T follicular helper cell (primary cell): Measurements from ENCODE around the gene ATXN3L.

Experiments
- DNase-seq: peaks from one replicate; pipeline ENCODE4 v3.0.0-alpha.2; 2020; ENCODE audit warnings: low read depth
- total RNA-seq, 2 experiments: gene quantifications; one replicate each; lab custom pipeline; 2026; lab: John Stamatoyannopoulos, UW

The ATXN3L gene
- total RNA-seq, result 0 reads per million in 2 experiments

DNA sequence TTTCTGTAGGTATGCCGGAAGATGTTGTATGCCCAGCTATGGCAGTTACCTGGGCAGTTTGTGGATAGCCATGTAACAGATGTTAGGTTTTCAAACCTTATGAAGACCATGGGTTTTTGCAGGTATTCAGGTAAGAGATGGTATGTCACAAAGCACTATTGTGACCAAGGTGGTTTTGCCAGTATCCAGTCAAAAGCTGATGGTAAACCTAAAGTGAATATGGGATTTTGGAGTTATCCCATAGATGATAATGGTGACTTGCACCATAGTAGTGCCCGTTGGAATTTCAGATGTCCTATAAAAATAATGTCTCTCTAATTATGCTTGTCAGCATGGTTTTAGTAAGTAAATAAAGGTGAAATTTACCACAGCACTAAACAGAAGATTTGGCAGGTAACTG is at the start of gene ATXN3L:
Gene ATXN3L (minus strand): TSS at position 101 of the 400 bp plus-strand sequence. CDS start 119 bp downstream, outside the sequence.
- DNase-seq, result no peak

DNA sequence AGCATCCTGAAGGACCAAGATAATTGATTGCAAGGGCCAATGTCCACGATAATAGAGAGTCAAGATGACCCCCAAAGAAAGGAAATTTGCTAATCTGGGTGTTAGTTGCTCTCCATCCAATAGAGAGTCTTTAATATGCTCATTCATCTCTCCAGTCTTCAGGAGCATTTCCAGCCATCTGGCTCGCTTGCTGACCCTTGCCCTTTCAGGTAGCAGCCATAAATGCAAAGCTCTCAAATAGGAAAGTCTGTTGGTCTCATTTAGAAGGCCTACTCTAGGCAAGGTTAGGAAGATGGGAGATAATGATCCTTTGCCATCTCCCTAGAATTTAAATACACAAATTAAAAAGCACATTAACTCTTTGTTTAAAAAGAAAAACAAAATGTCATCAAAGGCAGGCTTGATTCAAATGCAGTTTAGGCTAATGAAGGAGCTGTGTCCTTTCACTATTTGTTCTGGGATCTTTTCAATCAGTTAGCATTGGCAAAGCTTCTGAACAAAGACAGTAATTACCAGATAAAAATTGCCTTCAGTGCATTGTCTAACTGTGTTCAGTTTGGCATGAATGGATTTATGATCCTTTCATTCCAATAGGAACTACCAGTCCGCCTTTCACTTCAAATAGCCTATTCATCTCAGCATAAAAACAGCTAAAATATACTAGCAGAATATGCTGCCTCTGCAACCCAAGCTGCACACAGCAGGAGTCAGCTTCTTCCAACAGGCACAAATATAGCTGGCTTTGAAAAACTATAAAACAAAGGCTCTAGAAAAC is 49.6 kb upstream of the ATXN3L start:
- DNase-seq, result no peak

DNA sequence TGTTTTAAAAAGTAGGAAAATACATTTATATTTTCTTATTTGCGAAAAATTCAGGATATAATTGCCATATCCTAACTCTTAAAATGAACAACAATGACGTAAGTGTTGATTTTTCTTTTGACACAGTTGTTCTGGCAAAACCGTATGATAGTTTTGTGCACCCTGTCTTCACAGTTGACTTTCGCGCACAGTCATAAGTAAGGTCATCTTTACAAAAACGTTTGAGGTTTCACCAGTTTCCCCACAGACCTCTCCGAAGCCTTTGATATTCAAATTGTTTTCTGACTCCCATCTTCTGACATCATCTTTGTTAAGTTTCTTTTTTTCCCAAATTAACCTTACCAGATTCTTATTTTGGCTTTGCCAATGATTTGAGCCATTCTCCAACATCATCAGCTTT is 48.1 kb upstream of the ATXN3L start:
- DNase-seq, result no peak

DNA sequence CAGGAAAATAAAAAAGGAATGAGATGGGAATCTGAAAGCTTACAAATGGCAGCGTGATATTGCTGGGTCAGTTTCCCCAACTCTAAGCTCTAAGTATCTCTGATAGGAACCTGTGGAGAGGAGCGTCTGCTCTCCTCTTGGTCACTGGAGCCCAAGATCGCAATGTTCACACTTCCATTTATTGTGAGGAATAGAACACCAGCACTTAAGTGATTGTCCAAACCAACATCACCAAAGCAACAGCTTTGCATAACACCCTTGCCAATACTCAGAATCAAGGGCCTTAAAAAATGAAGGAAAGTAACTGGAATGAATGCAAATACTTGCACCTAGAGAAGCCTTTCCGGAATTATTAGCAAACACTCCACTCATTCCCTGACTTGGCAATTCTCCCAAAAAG is 46.8 kb upstream of the ATXN3L start:
- no peak for DNase-seq

DNA sequence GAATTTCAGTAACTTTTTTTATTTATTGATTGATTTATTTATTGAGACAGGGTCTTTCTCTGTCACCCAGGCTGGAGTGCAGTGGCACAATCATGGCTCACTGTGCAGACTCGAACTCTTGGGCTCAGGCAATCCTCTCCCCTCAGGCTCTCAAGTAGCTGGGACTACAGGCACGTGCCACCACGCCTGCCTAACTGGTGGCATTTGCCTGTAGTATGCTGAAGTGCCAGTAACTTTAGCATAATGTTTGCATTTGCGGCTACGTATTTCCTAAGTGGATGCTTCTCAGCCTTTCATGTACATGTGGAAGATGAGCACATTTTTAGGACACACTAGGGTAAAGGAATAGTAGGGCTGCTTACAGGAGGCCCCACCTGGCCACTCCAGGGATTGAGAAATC is 45.3 kb upstream of the ATXN3L start:
- no peak for DNase-seq

DNA sequence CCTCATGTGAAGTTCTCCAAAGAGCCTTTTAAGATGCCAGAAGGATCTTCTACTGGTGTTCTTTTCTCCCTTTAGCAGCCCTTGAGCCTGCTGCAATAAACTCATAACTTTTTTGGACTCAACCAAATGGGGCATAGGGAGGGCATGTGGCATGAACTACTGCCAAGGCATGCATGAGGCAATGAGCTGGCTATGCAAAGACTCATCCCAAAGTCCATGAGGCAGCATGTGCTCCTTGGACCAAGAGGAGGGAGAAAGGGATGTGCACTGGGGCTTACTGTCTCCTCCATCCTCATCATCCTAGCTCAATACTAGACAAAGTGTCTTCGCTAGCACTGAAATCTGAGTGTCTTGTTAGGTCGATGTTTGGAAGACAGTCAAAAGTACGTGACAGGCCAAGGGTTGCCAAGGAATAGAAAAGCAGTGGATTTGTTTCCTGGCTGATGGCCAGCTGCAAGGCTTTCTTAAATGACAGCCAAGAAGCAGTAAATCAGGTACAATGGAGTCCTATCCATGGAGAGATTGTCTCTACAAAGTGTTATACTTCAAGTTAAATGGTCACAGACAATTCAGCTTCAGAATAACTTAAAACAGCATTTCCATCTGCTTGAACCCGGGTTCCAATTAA is 44.5 kb upstream of the ATXN3L start:
- DNase-seq, result no peak

DNA sequence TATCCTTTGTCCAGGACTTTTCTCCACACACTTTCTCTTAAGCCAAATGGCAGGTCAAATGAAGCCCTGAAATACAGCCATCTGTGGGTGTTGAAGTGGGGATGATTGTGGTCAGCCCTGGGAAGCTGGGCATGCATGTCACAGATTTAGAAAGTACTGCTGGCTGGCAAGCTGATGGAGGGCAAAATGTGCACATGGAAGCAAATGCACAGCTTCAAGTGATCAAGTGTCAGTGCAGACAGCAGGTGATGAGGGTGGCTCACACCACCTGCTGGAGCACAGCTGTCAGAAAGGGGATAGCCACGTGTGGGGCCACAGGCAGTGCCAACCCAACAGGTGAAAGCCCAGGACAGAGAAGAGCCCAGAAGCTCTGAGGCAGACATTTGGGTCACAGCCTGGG is 40.3 kb upstream of the ATXN3L start:
- DNase-seq, result no peak

DNA sequence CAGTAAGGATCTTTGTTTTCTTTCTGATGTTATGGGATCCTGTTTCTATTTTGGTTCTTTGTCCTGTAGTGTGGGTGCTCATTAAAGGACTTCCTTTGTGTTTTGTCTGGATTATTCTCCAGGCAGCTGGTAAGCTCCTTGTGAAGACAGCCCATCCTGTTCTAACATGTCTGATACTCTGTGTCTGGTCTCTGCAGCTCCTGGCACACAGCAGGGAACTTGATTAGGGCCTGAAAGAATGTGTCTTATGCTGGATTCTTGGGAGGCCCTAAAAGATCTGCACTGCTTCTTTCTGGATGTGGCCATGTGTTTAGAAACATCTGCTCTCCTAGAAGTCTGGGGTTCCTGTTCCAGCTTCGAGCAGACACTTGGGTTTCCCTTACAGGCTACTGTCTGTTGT is 38.1 kb upstream of the ATXN3L start:
- no peak for DNase-seq

DNA sequence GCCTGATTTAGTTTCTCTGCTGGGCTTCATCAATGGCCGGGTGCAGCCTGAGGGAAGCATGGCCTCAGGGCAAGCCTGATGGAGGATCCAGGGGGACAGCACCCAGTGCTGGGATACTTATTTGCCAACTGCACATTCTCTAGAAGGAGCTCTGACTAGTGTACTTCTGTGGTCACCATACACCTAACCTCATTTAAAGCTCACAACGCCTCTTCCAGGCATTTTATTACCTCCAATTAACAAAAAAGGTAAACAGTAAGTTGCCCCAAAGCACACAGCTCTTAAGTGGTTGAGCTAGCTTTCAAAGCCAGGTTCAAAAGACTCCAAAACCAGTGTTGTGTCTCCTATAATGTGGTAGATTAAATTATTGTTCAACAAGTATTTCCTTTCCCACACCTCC is 26.8 kb upstream of the ATXN3L start:
- no peak for DNase-seq

DNA sequence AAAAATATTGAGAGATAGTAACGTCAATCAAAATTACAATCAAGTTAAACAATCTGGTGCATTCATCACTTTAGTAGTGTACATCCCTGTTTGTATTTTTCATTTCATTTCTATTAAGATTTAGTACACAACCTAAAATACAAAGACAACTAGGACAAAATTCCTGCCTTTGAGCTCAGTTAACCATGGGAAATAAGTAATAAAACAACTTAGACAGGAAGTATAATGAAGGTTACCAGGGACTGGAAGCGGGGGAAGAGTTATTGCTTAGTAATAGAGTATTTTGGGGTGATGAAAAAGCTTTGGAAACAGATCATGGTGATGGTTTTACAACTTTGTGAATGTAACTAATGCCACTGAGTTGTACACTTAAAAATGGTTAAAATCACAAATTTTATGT is 25.6 kb upstream of the ATXN3L start:
- no peak for DNase-seq

DNA sequence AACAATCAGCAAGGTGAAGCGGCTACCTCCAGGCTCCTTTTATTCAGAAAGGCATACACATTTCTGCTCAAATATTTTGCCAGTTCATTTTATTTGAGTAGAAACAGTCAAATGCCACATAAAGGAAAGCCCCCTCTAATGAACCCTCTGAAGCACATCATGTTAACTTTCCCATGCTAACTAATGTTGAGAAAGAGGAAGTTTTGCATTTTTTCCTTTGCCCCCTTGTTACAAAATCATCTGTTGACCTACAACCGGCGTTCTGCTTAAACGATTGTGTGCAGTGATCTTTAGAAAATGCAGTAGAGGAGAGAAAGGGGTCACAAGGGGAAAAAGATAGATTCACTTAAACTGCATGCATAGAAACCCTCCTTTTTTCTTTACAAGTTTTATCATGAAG is 25.2 kb upstream of the ATXN3L start:
- no peak for DNase-seq

DNA sequence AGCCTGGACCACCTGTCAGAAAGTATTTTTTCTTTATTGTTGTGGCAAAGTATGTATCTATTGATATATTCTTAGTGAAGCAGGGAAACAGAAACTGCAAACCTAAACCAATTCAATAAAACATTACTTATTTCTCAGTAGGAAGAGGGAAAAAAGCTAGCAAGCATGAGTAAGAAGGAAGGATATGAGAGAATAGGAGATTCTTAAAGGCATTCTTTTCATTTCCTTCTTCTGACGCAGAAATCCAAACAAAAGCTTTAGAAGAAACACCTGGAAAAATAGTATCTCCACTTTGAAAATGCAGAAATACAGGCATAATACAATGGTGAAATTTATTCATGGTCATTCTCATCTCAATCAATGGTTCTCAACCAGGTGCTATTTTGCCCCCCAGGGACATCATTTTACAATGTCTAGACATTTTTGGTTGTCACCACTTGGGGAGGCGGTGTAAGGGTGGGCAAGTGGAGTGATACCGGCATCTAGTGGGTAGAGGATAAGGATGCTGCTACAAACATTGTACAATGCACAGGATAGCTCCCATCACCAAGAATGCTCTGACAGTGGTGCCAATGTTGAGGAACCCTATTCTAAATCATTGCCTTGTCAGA is 21.7 kb upstream of the ATXN3L start:
- DNase-seq, result no peak

DNA sequence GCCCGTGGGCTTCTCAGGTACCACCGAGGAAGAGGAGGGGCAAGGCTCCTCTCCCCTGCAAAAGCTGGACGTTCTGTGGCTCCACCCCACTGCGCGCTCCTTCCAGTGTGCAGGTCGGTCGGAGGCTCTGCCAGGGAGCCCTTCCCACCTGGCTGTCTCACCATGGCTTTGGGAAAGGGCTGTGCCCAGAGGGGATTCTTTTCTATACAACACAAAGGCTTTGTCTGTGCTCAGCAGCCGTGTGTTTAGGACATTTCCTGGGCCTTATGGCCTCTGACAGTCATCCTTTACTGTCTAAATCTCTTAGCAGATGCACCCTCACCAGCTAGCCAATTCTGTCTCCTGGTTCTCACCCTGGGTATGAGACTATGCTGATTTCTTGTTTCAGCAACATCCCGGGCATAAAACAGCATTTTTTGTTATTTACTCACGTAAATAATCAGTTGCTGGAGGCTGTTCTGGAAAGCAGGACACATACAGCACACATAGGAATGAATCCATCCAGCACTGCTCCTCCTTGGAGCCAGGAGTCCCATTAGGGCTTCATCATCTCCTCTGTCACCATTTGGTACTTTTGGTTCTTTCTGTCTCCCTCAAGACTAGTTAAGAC is 20.4 kb upstream of the ATXN3L start:
- DNase-seq, result no peak

DNA sequence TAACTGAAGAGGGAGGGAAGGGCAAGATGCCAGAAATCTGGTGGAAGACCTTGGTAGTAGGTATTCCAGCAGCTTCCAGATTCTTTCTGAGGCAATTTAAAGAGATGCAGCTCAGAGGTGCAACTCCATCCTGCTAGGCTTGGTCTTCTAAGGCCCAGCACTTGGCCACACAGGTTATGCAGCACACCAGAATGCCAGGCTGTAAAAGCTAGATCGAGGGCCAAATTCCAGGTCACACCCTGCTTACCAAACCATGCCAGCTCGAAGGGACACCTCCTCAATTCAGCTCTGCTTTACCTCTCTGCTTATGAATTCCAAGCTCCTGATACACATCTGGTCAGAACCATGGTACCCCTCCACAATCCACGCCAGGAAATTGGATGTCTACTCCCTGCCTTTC is 19.8 kb upstream of the ATXN3L start:
- DNase-seq, result no peak

DNA sequence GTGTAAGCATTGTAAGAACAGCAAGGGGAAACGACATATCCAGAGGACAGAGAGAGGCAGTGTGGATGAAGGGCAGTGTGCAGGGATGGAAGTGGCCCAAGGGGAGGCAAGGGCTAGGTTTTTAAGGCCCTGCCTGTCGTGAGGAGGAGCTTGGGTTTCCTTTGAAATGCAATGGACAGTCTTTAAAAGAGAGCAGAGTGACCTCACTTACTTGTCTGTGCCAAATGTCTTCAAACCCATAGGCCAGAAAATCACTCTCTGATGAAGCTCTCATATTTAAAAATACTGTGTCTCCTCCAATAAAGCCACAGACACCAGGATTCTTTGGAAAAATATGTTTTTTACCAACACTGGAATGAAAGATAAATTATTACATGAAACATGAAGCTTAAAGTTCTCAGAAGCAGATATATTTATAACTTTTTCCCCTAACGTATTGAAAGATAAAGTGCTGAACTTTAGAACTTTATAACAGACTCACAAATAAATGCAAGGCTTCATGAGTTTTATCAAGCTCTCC is 19.2 kb upstream of the ATXN3L start:
- DNase-seq, result no peak

DNA sequence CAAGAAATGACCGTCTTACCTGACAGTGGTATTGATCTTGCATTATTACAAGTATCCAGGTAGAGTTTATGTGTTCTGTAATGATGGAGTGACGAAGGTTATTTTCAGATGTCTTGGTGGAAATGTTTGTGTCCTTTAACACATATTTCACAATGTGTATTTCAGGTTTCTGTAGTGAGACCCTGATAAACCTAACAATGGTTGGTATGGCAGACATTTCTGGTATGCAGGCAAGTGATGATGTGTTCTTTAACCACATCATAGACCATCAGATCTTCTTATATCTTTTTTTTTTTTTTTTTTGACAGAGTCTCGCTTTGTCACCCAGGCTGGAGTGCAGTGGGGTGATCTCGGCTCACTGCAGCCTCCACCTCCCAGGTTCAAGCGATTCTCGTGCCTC is 14.6 kb upstream of the ATXN3L start:
- DNase-seq, result no peak

DNA sequence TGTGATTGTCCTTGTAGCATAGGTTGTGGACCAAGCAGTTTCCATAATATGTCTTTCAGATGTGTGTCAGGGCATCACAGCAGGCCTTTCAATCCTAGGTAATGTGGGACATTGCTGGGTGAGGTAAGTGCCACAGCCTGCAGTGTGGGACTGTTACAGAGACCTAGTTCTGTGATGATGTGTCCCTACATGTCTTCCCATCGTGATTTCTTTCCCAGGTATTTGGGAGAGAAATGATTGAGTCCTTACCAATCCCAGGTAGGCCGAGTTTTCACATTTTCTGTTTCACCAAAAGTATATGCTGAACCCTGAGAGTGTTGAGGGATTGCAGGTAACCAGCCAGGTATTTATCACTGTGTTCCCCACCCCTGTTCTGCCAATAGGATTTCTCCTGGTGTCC is 10.6 kb upstream of the ATXN3L start:
- DNase-seq, result no peak

DNA sequence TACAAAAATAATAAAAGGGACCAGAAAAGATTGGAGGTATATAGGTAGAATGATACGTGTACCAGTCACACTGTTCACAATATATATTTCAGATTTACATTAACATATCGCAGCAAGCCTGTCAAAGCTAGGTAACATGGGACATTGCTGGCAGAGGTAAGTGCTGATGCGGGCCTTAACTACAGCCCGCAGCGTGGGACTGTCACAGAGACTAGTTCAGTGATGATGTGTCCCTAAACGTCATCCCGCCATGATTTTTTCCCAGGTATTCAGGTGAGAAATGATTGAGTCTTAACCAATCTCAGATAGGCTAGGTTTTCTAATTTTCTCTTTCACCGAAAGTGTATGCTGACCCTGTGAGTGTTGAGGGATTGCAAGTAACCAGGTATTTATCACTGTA is 7.8 kb upstream of the ATXN3L start:
- DNase-seq, result no peak

DNA sequence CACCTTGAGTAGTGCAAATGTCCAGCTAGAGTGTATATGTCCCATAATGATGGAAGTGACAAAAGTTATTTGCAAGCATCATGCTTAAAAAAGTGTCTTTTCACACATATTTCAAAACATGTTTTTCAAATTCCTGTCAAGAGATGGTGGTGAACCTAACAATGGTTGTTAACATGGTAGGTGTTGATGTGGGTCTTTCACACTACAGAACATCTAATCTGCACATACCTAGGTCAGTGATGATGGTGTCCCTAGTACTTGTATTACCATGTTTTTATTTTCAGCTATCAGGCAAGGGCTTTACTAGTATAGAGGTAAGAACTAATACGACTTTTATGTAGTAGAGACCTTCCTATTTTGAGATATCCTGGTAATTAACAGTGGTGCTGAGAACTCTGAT is 3.4 kb upstream of the ATXN3L start:
- no peak for DNase-seq

DNA sequence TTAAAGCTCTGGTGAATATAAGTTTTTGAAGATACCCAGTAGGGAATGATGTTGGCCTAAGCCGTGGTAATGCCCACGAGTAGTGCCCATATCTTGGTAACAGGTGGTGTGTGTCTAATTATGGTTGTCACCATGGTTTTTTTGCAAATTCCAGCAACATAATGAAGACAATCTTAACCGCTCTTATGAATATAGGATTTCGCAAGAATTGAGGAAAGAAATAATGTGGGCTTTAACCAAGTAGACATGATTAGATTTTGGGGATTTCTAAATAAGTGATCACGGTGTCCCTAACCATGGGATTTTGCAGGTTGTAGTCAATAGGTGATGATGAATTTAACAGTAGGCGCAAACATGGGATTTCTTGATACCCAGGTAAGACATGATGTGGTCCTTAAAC is 2.5 kb downstream of the ATXN3L start:
- DNase-seq, result no peak

DNA sequence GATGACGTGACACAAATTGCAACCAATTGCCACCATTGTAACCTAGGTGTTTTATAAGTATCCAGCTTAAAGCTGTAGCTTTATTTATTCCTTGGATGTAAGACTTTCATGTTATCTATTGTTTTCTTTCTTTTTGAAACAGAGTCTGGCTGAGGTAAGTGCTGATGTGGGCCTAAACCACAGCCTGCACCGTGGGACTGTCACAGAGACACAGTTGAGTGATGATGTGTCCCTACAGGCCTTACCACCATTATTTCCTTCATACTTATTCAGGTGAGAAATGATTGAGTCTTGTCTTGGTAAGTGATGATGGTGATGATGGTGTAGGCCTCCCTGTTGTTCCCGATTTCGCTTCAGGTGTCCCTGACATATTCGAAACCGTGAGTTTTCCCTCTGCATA is 8.3 kb downstream of the ATXN3L start:
- no peak for DNase-seq

DNA sequence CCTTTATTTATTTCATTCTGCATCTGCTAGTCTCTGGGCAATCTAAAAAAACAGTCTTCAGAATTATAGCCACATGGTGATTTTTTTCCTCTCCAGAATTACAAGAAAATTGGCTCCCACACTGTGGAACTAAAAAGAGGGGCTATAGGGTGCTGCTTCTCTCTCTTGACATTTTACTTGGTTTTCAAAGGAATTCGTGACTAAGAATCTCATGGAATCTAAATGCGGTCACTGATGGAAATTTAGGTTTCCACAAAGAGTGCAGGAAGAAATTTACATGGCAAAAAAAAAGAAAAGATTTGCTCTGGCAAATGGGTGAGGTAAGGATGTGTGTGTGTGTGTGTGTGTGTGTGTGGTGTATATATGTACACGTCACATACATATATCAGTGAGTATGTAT is 10.2 kb downstream of the ATXN3L start:
- no peak for DNase-seq

DNA sequence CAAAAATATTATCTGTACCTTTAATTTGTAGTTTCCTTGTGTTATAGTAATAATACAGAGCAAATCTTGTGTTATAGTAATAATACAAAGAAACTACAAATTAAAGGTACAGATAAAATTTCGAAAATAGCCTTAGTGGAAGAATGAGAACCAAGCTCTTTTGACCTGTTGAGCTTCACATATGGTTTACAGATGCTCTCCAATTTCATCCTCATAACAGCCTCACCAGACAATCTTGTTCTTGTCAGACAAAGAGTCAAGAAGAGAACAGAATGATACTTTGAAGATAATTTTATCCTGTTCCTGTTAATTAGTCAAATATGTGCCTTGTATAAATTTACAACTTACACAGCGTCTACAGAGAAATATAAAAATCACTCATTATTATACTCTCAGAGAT is 12.8 kb downstream of the ATXN3L start:
- DNase-seq, result no peak
